OCI-LY3 (cell line): ENCODE results near the gene MFSD6.

Source experiments
- H2AFZ ChIP-seq: fragments of 200-600, 300-600 bp; shearing (Covaris generic); 2 replicates; pipeline ENCODE4 v1.6.0; 2014; ENCODE audit warnings: antibody characterized with exemption, low read depth, low read length
- H3K27ac ChIP-seq: fragments of 200-600, 300-600 bp; sonication (generic); 2 replicates; pipeline ENCODE4 v1.5.1; 2014; ENCODE audit warnings: mild to moderate bottlenecking, low read length, moderate library complexity, mixed read lengths
- H3K27me3 ChIP-seq: fragments of 200-600, 300-600 bp; sonication (generic); 2 replicates; pipeline ENCODE4 v1.6.1; 2014; ENCODE audit warnings: low read depth, low read length, mixed read lengths
- H3K36me3 ChIP-seq: fragments of 200-600, 300-600 bp; sonication (generic); replicated peaks from 2 replicates; pipeline ENCODE3; 2014; ENCODE audit warnings: low read depth, low read length, mixed read lengths
- H3K4me1 ChIP-seq: fragments of 300-600, 200-600 bp; sonication (generic); 2 replicates; pipeline ENCODE4 v1.6.1; 2014; ENCODE audit warnings: low read length, mixed read lengths
- H3K4me2 ChIP-seq: fragments of 200-600, 300-600 bp; sonication (generic); 2 replicates; pipeline ENCODE4 v1.6.1; 2014; ENCODE audit warnings: low read length, mixed read lengths
- H3K4me3 ChIP-seq: fragments of 300-600, 200-600 bp; sonication (generic); 2 replicates; pipeline ENCODE4 v1.5.1; 2014; ENCODE audit warnings: antibody characterized with exemption, mild to moderate bottlenecking, low read length, moderate library complexity
- H3K79me2 ChIP-seq: fragments of 300-600, 200-600 bp; shearing (Covaris generic); 2 replicates; pipeline ENCODE4 v1.6.1; 2014; ENCODE audit warnings: mild to moderate bottlenecking, low read length, mixed read lengths
- H3K9ac ChIP-seq: fragments of 300-600, 200-600 bp; shearing (Covaris generic); 2 replicates; pipeline ENCODE4 v1.6.0; 2014; ENCODE audit warnings: mild to moderate bottlenecking, low read length, moderate library complexity
- H3K9me3 ChIP-seq: fragments of 200-600, 300-600 bp; shearing (Covaris generic); 2 replicates; pipeline ENCODE4 v1.6.1; 2014; ENCODE audit warnings: low read length, mixed read lengths; ENCODE audit not compliant: insufficient read depth
- H4K20me1 ChIP-seq: fragments of 200-600, 300-600 bp; sonication (generic); 2 replicates; pipeline ENCODE4 v1.6.1; 2016; ENCODE audit warnings: low read length, mixed read lengths; ENCODE audit not compliant: insufficient read depth
- EZH2phosphoT487 ChIP-seq: fragments of 200-600 bp; shearing (Covaris generic); IDR thresholded peaks from 2 replicates; pipeline ENCODE4 v1.6.1; 2018; ENCODE audit warnings: antibody characterized with exemption, mixed run types, low read depth
- TF ChIP-seq, protein P1 (sequence below): fragments of 200-600, 300-600 bp; sonication (generic); IDR thresholded peaks from 2 replicates; pipeline ENCODE4 v1.5.1; 2014; ENCODE audit warnings: antibody characterized with exemption, low read length, low read depth

Gene MFSD6

DNA sequence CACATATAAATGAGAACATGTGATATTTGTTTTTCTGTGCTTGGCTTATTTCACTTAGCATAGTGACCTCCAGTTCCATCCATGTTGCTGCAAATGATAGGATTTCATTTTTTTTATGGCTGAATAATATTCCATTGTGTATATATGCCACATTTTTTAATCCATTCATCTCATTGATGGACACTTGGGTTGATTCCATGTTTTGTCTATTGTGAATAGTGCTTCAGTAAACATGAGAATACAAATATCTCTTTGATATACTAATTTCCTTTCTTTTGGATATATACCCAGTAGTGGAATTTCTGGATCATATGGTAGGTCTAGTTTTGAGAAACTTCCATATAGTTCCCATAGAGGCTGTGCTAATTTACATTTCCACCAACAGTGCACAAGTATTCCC, 130.0 kb downstream of the MFSD6 start:
- Histone ChIP-seq H3K9ac (no peak overlapping the region), H3K79me2 (peaks cover 48% of the 10 kb centered on the region), H3K27ac (no peak overlapping the region), H3K36me3 (peaks cover 37% of the 10 kb centered on the region), H3K4me3 (no peak overlapping the region), H2AFZ (no peak overlapping the region), H3K27me3 (no peaks in the 10 kb centered on the region), H3K9me3 (peaks cover 48% of the 10 kb centered on the region; the same call in 1 of the 2 replicates), H3K4me2 (no peak overlapping the region), H4K20me1 (no peaks in the 10 kb centered on the region), H3K4me1 (peaks cover 14% of the 10 kb centered on the region)
- no peak for TF ChIP-seq EZH2phosphoT487
- TF ChIP-seq, protein P1, sequence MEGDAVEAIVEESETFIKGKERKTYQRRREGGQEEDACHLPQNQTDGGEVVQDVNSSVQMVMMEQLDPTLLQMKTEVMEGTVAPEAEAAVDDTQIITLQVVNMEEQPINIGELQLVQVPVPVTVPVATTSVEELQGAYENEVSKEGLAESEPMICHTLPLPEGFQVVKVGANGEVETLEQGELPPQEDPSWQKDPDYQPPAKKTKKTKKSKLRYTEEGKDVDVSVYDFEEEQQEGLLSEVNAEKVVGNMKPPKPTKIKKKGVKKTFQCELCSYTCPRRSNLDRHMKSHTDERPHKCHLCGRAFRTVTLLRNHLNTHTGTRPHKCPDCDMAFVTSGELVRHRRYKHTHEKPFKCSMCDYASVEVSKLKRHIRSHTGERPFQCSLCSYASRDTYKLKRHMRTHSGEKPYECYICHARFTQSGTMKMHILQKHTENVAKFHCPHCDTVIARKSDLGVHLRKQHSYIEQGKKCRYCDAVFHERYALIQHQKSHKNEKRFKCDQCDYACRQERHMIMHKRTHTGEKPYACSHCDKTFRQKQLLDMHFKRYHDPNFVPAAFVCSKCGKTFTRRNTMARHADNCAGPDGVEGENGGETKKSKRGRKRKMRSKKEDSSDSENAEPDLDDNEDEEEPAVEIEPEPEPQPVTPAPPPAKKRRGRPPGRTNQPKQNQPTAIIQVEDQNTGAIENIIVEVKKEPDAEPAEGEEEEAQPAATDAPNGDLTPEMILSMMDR, result no peak

DNA sequence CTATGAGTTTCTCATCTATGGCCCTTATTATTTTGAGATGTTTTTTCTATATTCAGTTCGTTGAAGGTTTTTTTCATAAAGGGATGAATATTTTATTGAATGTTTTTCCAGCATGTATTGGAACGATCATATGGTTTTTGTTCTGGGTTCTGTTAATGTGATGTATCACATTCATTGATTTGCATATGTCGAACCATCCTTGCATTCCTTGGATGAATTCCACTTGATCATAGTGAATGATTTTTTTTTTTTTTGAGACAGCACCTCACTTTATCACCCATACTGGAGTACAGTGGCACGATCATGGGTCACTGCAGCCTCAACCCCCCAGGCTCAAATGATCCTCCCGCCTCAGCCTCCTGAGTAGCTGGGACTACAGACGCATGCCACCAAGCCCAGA, 131.9 kb downstream of the MFSD6 start:
- H3K27me3 ChIP-seq, result no peaks in the 10 kb centered on the region
- peaks cover 7% of the 10 kb centered on the region; the same call in 1 of the 2 replicates for H3K4me1 ChIP-seq
- H3K36me3 ChIP-seq, result peaks cover 37% of the 10 kb centered on the region
- H3K79me2 ChIP-seq, result peaks cover 35% of the 10 kb centered on the region
- no peak overlapping the region for H3K9ac ChIP-seq
- H2AFZ ChIP-seq, result no peak overlapping the region
- peaks cover 48% of the 10 kb centered on the region; the same call in 1 of the 2 replicates for H3K9me3 ChIP-seq
- no peak for TF ChIP-seq EZH2phosphoT487
- TF ChIP-seq, protein P1, result no peak
- H3K4me2 ChIP-seq, result no peak overlapping the region
- H3K27ac ChIP-seq, result no peak overlapping the region
- no peak overlapping the region for H3K4me3 ChIP-seq
- H4K20me1 ChIP-seq, result no peaks in the 10 kb centered on the region

DNA sequence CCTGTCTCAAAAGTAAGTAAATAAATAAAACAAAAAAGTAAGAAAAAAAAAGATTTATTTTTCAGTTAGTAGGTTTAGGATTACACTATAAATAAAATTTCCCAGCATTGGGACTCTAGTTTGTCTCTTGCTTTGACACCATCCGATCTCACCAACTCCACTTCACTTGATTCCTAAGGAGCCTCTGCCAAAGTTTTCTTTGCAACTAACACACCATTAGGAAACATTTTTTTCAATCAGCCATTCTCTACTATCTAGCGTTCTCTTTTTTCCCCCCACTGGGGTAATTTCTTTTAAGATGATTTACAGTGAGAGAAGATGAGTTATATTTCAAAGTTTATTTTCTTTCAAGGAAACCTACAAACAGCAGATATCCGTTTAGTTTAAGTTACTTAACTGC, 136.9 kb downstream of the MFSD6 start:
- H3K9me3 ChIP-seq, result peaks cover 11% of the 10 kb centered on the region; the same call in 1 of the 2 replicates
- no peaks in the 10 kb centered on the region for H4K20me1 ChIP-seq
- H3K27ac ChIP-seq, result no peak overlapping the region
- H3K36me3 ChIP-seq, result peaks cover 4% of the 10 kb centered on the region
- H3K4me3 ChIP-seq, result no peak overlapping the region
- no peak overlapping the region for H3K9ac ChIP-seq
- H2AFZ ChIP-seq, result no peak overlapping the region
- H3K4me2 ChIP-seq, result no peak overlapping the region
- TF ChIP-seq, protein P1, result no peak
- no peak for TF ChIP-seq EZH2phosphoT487
- H3K27me3 ChIP-seq, result no peaks in the 10 kb centered on the region
- peaks cover 23% of the 10 kb centered on the region for H3K79me2 ChIP-seq
- H3K4me1 ChIP-seq, result no peaks in the 10 kb centered on the region

DNA sequence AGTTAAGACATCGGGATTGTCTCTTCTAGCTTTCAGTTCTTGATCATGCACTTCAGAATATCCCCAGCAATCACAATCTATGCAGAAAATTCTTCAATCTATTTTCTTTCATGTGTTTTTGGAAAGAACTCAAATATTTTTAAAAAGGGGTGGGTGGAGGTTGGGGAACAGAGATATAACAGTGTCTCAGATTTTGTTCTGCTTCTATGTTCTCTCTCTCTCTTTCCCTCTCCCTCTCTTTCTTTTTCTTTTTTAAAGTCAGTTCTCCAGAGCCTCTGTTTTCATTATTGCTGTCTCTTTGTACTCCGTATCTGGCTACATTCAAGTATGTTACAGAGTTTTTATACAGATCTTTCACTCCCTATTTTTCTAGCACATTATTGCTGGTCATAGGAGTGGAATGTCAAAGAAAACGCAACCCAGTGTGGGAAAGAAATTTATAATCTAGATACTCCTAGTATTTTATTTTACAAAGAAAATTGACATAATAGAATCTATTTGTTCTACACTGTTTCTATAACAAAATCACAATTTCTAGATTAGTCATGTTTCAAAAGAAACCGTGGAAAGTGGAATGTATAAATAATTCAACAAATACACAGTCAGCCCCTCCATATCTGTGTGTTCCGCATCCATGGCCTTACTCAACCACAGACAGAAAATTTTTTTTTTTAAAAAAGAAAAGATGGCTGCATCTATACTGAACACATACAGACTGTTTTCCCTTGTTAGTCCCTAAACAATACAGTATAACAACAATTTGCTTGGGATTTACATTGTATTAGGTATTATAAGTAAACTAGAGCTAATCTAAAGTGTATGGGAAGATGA, 137.6 kb downstream of the MFSD6 start:
- Histone ChIP-seq H3K27ac (no peak overlapping the region), H3K4me3 (no peak overlapping the region), H3K36me3 (no peaks in the 10 kb centered on the region), H3K27me3 (no peaks in the 10 kb centered on the region), H3K4me2 (no peak overlapping the region), H4K20me1 (no peaks in the 10 kb centered on the region), H3K9me3 (peaks cover 7% of the 10 kb centered on the region; the same call in 1 of the 2 replicates), H3K79me2 (peaks cover 16% of the 10 kb centered on the region), H3K4me1 (no peaks in the 10 kb centered on the region), H3K9ac (no peak overlapping the region), H2AFZ (no peak overlapping the region)
- TF ChIP-seq EZH2phosphoT487, result no peak
- TF ChIP-seq, protein P1, result no peak
